Hematopoietic multipotent progenitor cell treated with erythropoietin and hydrocortisone succinate and interleukin-3 and kit ligand, for 15 days (in vitro differentiated cells): ENCODE measurements around the gene SFXN4.
"Not testable (repeated sequence)": the region's sequence is repeated elsewhere in the genome, so short reads cannot be mapped to it uniquely, and the experiment has no call there.

ENCODE experiments used
- DNase-seq: peaks from one replicate; pipeline ENCODE4 v3.0.0-alpha.2; 2015; ENCODE audit warnings: low spot score

Gene SFXN4

GRCh38 chr10:119107771-119108170, 57.7 kb downstream of the SFXN4 start:
- DNase-seq = not testable (repeated sequence)

GRCh38 chr10:119107106-119107505, 58.4 kb downstream of the SFXN4 start:
- DNase-seq = not testable (repeated sequence)

- not testable (repeated sequence) for DNase-seq
These were observed 59.6 kb downstream of the SFXN4 start for GRCh38 chr10:119105899-119106298.

GRCh38 chr10:119105155-119105554, 60.4 kb downstream of the SFXN4 start:
- no peak for DNase-seq

- no peak for DNase-seq
These were observed 60.9 kb downstream of the SFXN4 start for GRCh38 chr10:119104654-119105015.

- DNase-seq = peak; percentile 82
These were observed 61.4 kb downstream of the SFXN4 start, which contains the start of gene DENND10 for GRCh38 chr10:119103903-119104653. DENND10 (plus strand) TSS chr10:119104113; CDS start chr10:119104143, 30 bp downstream.

- no peak for DNase-seq
These were observed 62.1 kb downstream of the SFXN4 start for GRCh38 chr10:119103241-119103902.

GRCh38 chr10:119101366-119102098, 64.0 kb downstream of the SFXN4 start:
- DNase-seq = no peak

GRCh38 chr10:119100434-119101238, 64.9 kb downstream of the SFXN4 start:
- DNase-seq = no peak

- no peak for DNase-seq
These were observed 66.9 kb downstream of the SFXN4 start for GRCh38 chr10:119098576-119098975.

GRCh38 chr10:119096641-119097415, 68.7 kb downstream of the SFXN4 start:
- not testable (repeated sequence) for DNase-seq

GRCh38 chr10:119095640-119096039, 69.9 kb downstream of the SFXN4 start:
- no peak for DNase-seq

- peak; percentile 82 for DNase-seq
These were observed 74.5 kb downstream of the SFXN4 start for GRCh38 chr10:119090968-119091367.
